ENCODE data around the gene KIF5C.
"Not testable (repeated sequence)": the region's sequence is repeated elsewhere in the genome, so short reads cannot be mapped to it uniquely, and the experiment has no call there.

Gene KIF5C

DNA sequence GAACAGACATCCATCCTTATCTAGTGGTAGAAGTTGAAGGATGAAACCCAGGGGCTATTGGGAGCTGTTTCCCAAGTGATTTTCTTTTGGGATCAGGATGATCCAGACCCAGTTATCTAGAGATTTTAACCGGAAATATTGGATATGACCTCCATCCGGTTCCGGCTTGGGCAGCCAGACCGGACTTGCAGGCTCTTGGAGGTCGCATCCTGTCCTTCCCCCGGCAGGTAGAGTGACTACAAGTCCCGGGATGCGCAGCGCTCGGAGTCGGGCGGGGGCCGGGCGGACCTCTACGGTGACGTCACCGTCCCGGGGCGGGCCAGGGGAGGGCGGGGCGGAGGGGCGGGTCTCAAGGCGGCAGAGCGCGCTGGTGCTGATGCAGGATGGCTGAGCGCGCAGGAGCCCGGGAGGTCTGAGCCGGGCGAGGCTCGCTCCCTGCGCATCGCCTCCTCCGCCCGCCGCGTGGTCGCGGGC is at the start of gene KIF5C:
KIF5C (plus strand) TSS at position 360 of the 474 bp plus-strand sequence. CDS start 391 bp downstream, outside the sequence.
- peak; percentile 88 for DNase-seq (ENCODE audit: low read depth)

DNA sequence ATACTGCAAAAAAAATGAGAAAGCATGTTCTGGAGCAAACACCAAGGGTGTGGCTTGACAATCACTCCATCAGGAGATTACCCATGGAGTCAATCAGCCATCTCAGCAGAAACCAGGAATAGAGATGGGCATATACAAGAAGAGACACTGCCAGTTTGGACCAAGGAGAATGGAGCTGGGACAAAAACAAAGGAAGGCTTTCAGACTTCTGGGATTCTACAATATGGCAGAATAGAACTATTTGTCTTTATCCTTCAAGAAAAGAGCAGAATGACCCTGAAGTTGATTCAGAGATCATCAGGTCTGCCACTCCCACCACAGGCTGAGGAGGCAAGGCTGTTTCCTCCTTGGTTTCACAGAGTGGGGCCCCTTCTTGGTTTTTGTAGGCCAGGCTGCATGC is 48.2 kb upstream of the KIF5C start:
- no peak for DNase-seq (ENCODE audit: low read depth)

DNA sequence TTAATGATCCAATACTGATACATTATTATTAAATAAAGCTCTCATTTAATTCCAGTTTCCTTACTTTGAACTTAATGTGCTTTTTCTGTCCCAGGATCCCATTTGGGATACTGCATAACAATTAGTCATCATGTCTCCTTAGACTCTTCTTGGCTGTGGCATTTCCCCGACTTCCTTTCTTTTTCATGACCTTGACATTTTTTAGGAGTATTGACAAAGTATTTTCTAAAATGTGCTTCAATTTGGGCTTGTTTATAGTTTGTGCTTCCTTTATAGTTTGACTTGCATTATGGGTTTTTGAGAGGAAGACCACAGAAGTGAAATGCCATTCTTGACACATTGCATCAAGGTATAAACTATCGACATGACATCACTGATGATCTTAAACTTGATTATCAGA is 46.1 kb upstream of the KIF5C start:
- no peak for DNase-seq (ENCODE audit: low read depth)

DNA sequence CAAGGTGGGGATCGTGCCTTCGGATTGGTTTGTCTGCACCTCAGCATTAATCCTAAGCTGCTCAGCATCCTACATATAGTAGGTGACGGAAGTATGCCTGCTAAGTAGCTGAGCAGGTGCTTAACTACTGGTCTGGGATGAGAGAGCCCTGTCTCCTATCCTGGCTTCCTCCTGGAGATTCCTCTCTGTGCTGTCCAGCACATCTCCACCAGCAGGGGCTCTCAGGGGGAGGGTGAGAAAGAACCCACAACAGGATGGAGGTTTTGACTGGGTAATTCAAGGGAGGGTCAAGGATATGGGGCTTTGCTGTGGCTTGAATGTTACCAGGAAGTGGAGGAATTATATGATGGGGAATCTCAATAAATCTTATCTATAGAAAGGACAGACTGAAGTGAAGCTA is 45.4 kb upstream of the KIF5C start:
- no peak for DNase-seq (ENCODE audit: low read depth)

DNA sequence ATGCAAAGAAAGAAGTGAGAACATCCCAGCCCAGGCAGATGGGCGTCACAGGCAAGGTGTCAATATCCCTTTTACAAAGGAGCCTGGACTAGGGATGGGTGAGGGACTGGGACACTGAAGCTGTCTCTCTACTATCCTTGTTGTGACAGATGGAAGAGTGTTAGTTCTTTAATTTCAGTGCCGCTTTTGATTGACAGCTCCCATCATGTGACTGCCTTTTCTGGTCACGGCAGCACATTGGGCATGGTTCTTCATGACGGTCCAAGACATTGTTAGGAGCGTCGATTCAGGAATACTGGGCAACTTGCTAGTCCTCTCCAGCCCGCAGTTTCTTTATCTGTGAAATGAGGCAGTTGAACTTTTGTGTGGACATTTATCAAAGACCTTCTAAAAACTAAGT is 42.4 kb upstream of the KIF5C start:
- DNase-seq (ENCODE audit: low read depth) = no peak

DNA sequence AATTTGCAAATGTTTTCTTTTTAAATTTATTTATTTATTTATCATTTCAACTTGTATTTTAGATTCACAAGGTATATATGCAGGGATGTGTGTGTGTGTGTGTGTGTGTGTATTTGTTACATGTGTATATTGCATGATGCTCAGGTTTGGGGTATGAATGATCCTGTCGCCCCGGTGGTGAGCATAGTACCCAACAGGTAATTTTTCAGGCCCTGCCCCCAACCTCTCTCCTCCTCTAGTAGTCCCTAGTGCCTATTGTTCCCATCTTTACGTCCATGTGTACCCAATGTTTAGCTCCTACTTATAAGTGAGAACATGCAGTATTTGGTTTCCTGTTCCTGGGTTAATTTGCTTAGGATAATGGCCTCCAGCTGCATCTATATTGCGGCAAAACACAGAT is 33.0 kb upstream of the KIF5C start:
- no peak for DNase-seq (ENCODE audit: low read depth)

DNA sequence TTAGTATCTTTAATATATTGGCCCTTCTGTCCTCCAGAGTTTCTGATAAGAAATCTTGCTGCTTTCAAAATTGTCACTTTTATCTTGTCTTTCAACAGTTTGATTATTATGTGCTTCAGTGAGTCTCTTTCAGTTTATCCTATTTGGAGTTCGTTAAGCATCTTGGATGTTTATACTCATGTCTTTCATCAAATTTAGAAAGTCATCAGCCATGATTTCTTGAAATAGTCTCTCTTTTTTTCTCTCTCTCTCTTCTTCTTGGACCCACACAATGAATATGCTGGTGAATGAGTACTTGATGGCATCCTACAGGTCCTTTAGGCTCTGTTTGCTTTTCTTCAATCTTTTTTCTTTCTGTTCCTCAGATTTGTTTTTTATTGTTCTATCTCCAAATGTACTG is 26.9 kb upstream of the KIF5C start:
- no peak for DNase-seq (ENCODE audit: low read depth)

DNA sequence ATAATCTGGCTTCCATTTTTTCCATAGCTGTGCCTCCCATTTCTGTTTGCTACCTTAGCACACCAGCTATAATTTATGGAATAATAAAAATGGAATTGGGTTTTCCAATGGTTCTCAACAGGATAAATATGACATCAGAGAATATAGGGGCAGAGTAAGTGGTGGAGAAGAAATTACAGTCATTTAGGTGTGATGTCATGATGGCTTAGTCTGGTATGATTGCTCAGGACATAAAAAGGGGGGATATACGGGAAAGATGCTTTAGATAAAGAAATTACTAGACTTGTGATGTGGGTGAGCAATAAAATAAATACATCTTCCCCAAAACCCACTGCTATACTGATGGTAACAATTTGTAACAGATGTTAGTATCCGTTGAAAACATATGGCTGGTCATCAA is 21.6 kb upstream of the KIF5C start:
- no peak for DNase-seq (ENCODE audit: low read depth)

DNA sequence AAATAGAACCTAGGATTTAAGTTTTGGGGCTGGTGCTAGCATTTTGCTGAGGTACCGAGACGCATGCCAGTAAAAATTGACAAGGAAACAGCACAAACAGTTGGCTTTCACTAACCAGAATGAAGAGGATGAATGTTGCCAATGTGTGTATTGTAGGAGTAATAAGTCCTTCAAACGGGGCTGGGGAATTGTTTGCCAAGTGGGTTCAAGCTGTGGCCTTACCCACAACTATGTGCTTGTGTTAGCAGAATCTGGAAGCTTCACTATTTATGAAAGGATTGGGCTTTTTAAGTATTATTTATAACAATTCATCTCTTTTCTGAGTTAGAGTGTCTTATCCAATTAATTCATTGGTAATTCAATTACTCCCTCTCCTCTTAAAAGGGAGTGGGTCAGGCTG is 15.0 kb upstream of the KIF5C start:
- DNase-seq (ENCODE audit: low read depth) = no peak

DNA sequence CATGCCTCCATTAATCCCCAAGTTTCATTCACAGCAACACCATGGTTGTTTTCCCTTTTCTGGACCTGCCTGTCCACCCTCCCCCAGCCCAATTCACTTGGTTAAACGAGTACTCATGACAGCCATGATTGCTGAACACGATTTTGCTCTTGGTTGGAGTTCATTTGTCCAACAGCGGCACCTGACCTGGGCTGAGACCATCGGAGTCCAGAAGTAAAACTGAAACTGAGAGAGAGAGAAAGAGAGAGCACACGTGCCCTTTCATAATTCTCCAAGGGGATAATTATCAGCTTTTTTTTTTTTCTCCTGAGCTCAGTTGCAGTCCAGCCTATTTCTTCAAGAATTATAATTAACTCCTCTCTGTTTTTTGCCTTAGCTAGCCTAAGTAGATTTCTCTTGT is 13.7 kb upstream of the KIF5C start:
- DNase-seq (ENCODE audit: low read depth) = no peak

DNA sequence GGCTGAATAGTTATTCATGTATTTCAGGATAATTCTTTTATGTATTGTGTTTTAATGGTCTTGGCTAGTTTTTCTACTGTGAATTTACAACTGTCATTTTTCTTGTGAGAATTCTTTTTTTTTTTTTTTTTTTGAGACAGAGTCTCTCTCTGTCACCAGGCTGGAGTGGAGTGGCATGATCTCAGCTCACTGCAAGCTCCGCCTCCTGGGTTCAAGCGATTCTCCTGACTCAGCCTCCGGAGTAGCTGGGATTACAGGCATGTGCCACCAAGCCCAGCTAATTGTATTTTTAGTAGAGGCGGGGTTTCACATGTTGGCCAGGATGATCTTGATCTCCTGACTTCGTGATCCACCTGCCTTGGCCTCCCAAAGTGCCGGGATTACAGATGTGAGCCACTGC is 12.5 kb upstream of the KIF5C start:
- DNase-seq (ENCODE audit: low read depth) = not testable (repeated sequence)

DNA sequence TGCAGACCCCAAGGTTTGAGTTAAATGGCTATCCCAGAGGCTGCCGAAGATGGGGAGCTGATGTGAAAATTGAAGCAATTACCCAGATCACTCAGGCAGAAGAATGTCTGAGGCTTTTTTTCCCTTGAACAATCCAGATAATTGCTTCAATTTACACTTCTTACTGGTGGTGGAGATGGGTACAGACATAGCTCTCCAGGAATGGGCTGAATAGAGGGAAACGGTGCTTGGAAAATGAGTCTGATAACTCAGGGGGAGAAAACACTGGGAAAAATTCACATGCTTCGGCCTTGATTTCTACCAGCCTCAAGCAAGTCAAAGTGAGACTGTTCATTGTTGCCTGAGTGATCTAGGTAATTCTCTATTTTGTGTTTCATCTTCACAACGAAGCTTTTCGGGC is 9.5 kb upstream of the KIF5C start:
- no peak for DNase-seq (ENCODE audit: low read depth)

DNA sequence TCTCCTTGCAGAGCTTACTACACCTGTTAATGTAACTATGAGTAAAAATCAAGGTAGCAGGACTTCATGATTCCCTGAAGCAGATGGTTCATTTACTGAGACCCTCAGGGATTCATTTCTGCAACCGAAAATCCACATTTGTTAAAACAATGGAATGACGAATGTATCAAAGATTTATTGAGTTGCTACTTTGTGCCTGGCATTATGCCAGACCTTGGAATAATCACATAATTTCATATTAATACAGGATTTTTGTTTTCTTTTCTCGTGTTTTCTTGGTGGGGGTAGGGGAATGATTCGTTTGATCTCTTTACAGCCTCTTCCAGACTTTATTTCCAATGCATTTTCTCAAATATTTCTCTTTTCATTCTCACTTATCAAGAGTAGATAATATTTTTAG is 8.9 kb upstream of the KIF5C start:
- DNase-seq (ENCODE audit: low read depth) = no peak

DNA sequence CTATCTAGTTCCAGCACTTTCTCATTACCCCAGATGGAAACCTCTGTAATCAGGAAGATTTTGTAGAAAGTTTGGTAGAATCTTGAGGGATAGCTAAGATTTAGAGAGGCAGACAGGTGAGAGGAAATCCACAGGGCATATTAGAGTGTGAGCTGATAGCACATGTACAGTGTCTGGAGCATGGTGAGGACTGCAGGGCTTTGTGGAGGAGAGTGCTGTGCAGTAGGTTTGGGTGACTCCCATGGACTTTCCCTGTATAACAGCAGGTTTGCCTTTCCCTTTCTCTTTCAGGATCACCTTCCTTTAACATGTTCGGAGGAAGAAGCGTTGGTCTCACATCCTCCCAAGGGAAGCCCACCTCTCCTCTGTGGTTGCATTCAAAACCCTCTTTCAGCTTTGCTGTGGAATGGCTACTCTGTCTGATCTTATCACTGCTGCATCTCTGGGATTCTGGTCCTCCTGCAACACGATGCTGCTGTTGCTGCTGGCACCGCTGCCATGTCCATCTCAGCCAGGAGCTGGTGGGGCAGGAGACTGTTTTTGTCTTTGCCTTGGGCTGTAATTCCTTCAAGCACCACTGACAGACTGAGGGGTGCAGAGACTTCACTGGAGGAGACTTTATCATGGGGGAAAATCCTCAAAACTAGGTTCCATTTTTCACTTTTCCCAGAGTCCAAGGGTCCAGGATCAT is 7.8 kb upstream of the KIF5C start:
- no peak for DNase-seq (ENCODE audit: low read depth)

DNA sequence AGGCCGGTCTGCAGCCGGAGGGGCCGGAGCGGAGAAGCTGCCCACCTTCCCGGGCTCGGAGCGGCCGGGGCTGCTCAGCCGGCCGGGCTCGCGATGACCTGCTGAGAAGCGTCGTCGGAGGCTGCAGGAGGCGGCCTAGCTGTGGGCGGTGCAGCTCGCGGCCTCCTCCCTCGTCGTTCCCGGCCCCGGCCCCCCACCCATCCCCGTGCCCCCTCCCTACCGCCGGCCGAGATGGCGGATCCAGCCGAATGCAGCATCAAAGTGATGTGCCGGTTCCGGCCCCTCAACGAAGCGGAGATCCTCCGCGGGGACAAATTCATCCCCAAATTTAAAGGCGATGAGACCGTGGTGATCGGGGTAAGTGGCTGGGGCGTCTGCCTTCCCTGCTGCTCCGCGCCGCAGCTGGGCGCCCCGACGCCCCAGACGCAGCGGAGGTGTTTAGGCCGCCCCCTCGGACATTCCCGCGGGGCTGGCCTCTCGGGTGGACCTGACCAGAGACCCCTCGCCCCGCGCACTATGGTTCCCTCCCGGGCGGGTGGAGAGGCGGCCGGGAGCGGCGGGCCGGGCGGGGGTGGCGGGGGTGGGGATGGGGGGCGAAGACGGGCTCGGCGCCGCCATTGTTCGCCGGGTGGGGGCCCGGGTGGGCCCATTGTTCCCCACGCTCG is 492 bp downstream of the KIF5C start:
- no peak for DNase-seq (ENCODE audit: low read depth)

DNA sequence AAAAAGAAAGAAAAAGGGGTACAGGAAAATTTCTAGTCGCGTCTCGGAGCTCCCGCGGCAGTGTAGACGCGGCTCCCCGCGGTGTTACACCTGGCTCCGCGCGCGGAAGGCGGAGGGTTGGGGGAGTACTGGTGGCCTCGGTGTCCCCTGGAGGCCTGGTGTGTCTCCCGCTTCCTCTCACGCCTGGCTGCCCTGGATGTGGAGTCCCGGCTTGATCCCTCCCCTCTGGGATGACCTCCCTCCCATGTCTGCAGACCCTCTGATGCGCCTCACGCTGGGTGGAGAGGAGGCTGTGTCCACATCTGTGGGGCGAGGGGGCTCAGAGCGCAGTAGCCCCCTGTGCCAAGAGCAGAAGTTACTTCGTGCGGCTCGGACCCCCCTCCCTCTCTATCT is 1.2 kb downstream of the KIF5C start:
- no peak for DNase-seq (ENCODE audit: low read depth)

DNA sequence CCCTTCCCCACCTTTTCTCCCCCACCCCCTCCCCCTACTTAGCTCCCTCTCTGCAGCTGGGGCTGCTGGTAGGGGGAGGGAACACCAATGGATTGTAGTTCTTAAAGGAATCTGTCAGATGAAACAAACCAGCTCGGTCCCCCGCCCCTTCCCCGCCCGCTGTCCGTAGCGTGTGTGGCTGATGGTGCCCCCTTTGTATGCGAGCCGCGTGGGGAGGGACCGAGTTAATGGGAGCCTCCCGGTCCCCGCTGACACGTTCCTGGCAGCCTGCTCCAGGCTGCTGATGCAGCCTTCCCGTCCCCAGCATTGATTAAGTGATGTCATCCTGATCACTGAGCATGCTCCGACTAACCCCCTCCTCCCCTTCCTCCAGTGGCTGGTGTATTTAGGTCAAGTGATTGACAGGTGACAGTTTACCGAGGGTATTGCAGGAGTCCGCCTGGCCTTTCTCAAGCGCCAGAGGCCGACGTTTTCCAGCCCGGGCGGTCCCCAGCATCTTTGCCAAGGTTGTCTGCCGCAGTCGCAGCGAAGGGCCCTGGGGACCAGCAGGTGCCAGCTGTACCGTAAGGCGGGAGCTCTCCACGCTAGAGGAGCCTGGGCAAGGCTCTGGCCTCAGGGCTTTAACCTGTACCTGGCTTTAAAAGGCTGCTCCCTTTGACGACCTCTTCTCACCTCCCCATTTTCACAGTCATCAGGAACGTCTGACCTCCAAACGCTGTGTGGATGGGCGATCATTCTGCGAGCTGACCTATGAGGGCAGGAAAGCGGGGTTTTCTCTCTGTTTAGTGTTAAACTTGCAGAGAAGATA is 1.8 kb downstream of the KIF5C start:
- DNase-seq (ENCODE audit: low read depth) = no peak

DNA sequence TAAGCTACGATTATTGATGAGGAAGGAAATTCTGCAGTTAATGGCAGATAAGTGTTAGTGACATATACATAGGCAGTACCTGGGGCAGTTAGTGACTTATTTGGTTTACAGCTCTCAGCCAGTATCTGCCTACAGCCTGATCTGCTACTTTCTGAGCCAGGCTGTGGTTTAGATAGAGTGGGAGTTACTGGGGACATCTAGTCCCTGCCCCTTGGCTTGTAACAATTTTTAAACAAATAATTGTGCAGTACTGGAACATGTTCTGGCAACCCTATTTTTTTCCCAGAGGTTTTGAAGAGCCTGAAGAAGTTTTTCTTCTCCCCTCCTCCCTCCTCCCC is 2.3 kb downstream of the KIF5C start:
- no peak for DNase-seq (ENCODE audit: low read depth)

DNA sequence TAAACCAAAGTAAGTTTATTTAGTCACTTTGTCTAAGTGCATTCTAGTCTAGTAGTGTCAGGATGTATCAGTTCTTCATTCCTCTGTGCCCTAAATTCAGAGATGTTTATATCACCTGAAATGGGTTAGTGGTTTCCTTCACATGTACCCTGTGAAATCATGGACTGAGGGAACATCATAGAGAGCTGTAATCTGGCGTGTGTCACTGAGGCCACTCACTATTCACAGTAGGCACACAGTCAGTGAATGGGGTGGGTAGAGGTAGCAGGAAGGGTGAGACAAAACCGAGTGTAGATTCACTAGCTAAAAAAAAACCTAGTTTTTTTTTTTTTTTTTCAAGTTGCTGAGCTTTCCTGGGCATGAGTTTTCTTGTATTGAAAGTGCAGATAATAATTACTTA is 5.6 kb downstream of the KIF5C start:
- no peak for DNase-seq (ENCODE audit: low read depth)

DNA sequence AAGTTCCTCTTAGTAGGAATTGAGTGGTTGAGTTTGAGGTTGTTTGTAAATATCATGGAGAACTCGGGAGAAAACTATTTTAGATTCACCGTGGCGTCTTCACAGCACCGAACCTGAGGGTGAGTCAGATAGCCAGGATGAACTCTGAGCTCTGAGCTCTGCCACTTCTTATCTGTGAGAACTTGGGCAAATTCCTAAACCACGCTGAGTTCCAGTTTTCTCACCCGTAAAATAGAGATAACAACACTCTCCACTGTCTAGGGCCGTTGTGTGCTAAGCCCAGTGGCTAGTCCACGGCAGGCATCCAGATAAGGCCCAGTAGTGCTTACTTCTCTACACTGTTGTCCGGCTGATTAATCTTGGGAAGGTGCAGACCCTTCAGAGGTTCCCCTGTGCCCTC is 7.0 kb downstream of the KIF5C start:
- no peak for DNase-seq (ENCODE audit: low read depth)

DNA sequence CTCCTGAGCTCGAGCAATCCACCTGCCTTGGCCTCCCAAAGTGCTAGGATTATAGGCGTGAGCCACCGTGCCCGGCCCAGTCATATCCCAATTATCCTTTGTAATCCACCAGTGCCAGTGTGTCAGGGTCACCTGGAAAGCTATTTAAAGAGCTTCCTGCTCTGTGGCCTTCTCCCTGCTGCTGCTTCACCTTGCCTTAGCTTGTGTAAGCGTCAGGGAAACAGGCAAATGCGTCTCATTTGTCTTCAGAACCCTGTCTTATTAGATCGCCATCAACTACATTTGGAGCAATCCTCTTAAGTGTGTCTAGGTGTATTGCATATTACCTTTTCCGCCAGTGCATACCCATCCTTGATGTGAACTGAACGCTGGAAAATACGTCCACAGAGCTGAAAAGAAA is 10.2 kb downstream of the KIF5C start:
- no peak for DNase-seq (ENCODE audit: low read depth)

DNA sequence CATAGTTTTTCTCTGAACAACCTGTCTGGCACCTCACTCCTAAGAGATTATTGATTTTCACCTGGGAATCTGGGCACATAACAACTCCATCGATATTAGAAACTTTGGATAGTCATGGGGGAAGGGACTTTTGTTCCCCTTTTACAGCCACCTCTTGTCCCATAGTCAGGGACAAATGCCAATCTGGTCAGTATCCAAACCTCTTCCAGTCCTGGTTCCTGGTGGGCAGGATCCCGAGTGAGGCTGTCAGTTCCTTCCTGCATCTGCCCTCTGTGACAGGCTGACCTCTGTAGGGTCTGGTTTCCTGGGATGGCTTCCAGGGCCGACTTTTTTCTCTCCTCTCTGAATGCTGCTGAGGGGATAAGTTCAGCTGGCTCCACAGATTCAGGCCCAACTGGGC is 11.0 kb downstream of the KIF5C start:
- DNase-seq (ENCODE audit: low read depth) = no peak

DNA sequence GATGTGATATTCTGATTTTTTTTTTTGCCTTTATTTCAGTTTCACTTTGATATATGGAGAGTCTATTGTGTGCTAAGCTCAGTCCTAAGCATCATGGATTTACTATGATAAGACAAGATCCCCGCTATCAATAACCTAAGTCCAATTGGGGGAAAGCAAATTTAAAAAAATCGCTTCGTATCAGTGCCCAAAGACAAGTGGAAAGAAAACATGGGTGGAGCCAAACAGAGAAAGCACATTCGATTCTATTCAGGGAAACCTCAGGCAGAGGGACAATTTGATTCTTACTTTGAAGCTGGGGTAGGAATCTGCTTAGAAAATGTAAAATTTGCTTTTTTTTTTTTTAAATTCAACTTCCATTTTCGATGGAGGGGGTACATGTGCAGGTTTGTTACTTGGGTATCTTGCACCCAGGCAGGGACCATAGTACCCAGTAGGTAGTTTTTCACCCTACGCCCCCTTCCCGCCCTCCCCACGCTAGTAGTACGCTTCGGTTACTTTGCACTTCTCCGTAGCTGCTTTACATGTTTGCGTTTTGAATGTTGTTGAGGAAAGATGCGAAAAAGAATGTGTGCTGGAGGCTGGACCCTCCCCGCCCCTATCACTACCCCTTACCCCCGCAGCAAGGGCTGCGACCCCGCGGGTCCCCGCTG is 12.4 kb downstream of the KIF5C start:
- no peak for DNase-seq (ENCODE audit: low read depth)

Measured in ELR (cell line).